PFSK-1 (cell line): ENCODE data around the gene GFOD2.

Experiments used
- FOXP2 ChIP-seq: optimal IDR thresholded peaks from 2 replicates; pipeline ENCODE3; 2011; ENCODE audit warnings: borderline replicate concordance, control low read depth, inconsistent platforms; ENCODE audit not compliant: insufficient read depth; ENCODE audit errors: extremely low read length, extremely low read depth
- POLR2AphosphoS5 ChIP-seq: IDR thresholded peaks from 2 replicates; pipeline ENCODE4 v1.6.1; 2012; ENCODE audit warnings: low read depth, mild to moderate bottlenecking, control low read depth, low read length, moderate library complexity
- REST ChIP-seq, 2 experiments: IDR thresholded peaks; 2 replicates each; pipeline versions ENCODE4 v1.6.1 to v1.8.0; 2011 to 2012; ENCODE audit warnings: low read depth in 2 of 2, low read length in 2 of 2, control low read depth in 1 of 2, inconsistent platforms in 1 of 2, mild to moderate bottlenecking in 1 of 2, moderate library complexity in 1 of 2; ENCODE audit not compliant: insufficient read depth in 1 of 2
- SIN3A ChIP-seq: IDR thresholded peaks from 2 replicates; pipeline ENCODE4 v1.6.1; 2012; ENCODE audit warnings: mild to moderate bottlenecking, low read length, moderate library complexity, borderline replicate concordance; ENCODE audit not compliant: insufficient read depth
- TAF1 ChIP-seq: IDR thresholded peaks from 2 replicates; pipeline ENCODE4 v1.6.1; 2012; ENCODE audit warnings: low read length, control low read depth, borderline replicate concordance; ENCODE audit not compliant: insufficient read depth

Gene GFOD2

GRCh38 chr16:67733734-67734470 lies 14.8 kb upstream of the GFOD2 start:
- TF ChIP-seq TAF1 (no peak), SIN3A (no peak), REST (IDR thresholded peaks at IDR 0.05; ENCODE audit: insufficient read depth in 1 of 2, low read depth in 2 of 2, low read length in 2 of 2) (no peak), FOXP2 (no peak), POLR2AphosphoS5 (no peak)

- TF ChIP-seq SIN3A: no peak
- TF ChIP-seq POLR2AphosphoS5: no peak
These were observed 12.6 kb upstream of the GFOD2 start for GRCh38 chr16:67731753-67732095.

- TF ChIP-seq FOXP2 (no peak), POLR2AphosphoS5 (no peak), TAF1 (no peak), REST (IDR thresholded peaks at IDR 0.05; ENCODE audit: insufficient read depth in 1 of 2, low read depth in 2 of 2, low read length in 2 of 2) (no peak), SIN3A (no peak)
These were observed 12.1 kb upstream of the GFOD2 start for GRCh38 chr16:67731071-67731752.

GRCh38 chr16:67730326-67730725 lies 11.2 kb upstream of the GFOD2 start:
- no peak for TF ChIP-seq TAF1
- no peak for TF ChIP-seq POLR2AphosphoS5
- no peak for TF ChIP-seq FOXP2
- no peak for TF ChIP-seq REST (IDR thresholded peaks at IDR 0.05; ENCODE audit: insufficient read depth in 1 of 2, low read depth in 2 of 2, low read length in 2 of 2)
- no peak for TF ChIP-seq SIN3A

GRCh38 chr16:67729636-67730248 lies 10.6 kb upstream of the GFOD2 start:
- TF ChIP-seq POLR2AphosphoS5: no peak
- TF ChIP-seq REST (IDR thresholded peaks at IDR 0.05; ENCODE audit: insufficient read depth in 1 of 2, low read depth in 2 of 2, low read length in 2 of 2): no peak
- no peak for TF ChIP-seq SIN3A
- TF ChIP-seq FOXP2: no peak
- no peak for TF ChIP-seq TAF1
